Stimulated activated CD4-positive, alpha-beta T cell treated with anti-CD3 and anti-CD28 coated beads, Interleukin-4, amount 100 ng/mL, for 48 hours (primary cell): ENCODE results near the gene JAKMIP1.
"Not testable (repeated sequence)": the region's sequence is repeated elsewhere in the genome, so short reads cannot be mapped to it uniquely, and the experiment has no call there.

Source experiments
- DNase-seq, 2 donors: peaks; one replicate each; pipeline ENCODE4 v3.0.0-alpha.2; 2020; ENCODE audit warnings: low read depth in 2 of 2

JAKMIP1 gene

GRCh38 chr4:6143603-6144181 is 56.7 kb downstream of the JAKMIP1 start:
- DNase-seq = no peak

- no peak for DNase-seq
Measured at GRCh38 chr4:6142935-6143602, 57.3 kb downstream of the JAKMIP1 start.

- no peak for DNase-seq
Measured at GRCh38 chr4:6142511-6142910, 57.8 kb downstream of the JAKMIP1 start.

GRCh38 chr4:6141554-6141953 is 58.8 kb downstream of the JAKMIP1 start:
- DNase-seq = no peak

- not testable (repeated sequence) for DNase-seq
Measured at GRCh38 chr4:6141021-6141420, 59.3 kb downstream of the JAKMIP1 start.

GRCh38 chr4:6137747-6138135 is 62.6 kb downstream of the JAKMIP1 start:
- no peak for DNase-seq

GRCh38 chr4:6137027-6137746 is 63.2 kb downstream of the JAKMIP1 start:
- DNase-seq = no peak

- DNase-seq = peak in 1 of 2 donors; percentile 20
Measured at GRCh38 chr4:6134612-6135220, 65.6 kb downstream of the JAKMIP1 start.

GRCh38 chr4:6132716-6133115 is 67.6 kb downstream of the JAKMIP1 start:
- no peak for DNase-seq

GRCh38 chr4:6128221-6128850 is 72.0 kb downstream of the JAKMIP1 start:
- DNase-seq = no peak

GRCh38 chr4:6126971-6127745 is 73.2 kb downstream of the JAKMIP1 start:
- no peak for DNase-seq

GRCh38 chr4:6125103-6125651 is 75.2 kb downstream of the JAKMIP1 start:
- DNase-seq = no peak

- DNase-seq = no peak
Measured at GRCh38 chr4:6124386-6125102, 75.8 kb downstream of the JAKMIP1 start.

GRCh38 chr4:6123976-6124375 is 76.4 kb downstream of the JAKMIP1 start:
- DNase-seq = no peak

- DNase-seq = no peak
Measured at GRCh38 chr4:6123541-6123940, 76.8 kb downstream of the JAKMIP1 start.

GRCh38 chr4:6123116-6123515 is 77.2 kb downstream of the JAKMIP1 start:
- DNase-seq = no peak

GRCh38 chr4:6122496-6122895 is 77.9 kb downstream of the JAKMIP1 start:
- no peak for DNase-seq

GRCh38 chr4:6121941-6122340 is 78.4 kb downstream of the JAKMIP1 start:
- DNase-seq = no peak

GRCh38 chr4:6121276-6121850 is 79.0 kb downstream of the JAKMIP1 start:
- DNase-seq = no peak

GRCh38 chr4:6120361-6120760 is 80.0 kb downstream of the JAKMIP1 start:
- no peak for DNase-seq
